K562 (cell line): ENCODE measurements around the gene COX20. TPM values are rescaled to one million over a fixed set of nuclear protein-coding genes. Genes with fewer than 3 reads are reported as not detected.

Experiments used
- BACH1 ChIP-seq: fragments of 200-800 bp; sonication (Bioruptor generic); IDR thresholded peaks from 2 replicates; pipeline ENCODE4 v1.6.1; 2016; ENCODE audit warnings: missing genetic modification characterization, missing compliant biosample characterization
- CHD1 ChIP-seq: fragments of 200-600 bp; sonication (generic); IDR thresholded peaks from one replicate; pipeline ENCODE4 v1.6.1; 2012; ENCODE audit warnings: mild to moderate bottlenecking, moderate library complexity, low read length, inconsistent platforms
- EGR1 ChIP-seq: fragments of 450-650 bp; conservative IDR thresholded peaks from 2 replicates; pipeline ENCODE4 v1.6.1; 2017; ENCODE audit warnings: mild to moderate bottlenecking
- EP400 ChIP-seq: fragments of 450-650 bp; IDR thresholded peaks from 2 replicates; pipeline ENCODE4 v1.6.1; 2017; ENCODE audit warnings: antibody characterized with exemption, mild to moderate bottlenecking, moderate library complexity
- ETV1 ChIP-seq: fragments of 450-650 bp; conservative IDR thresholded peaks from 2 replicates; pipeline ENCODE4 v1.6.1; 2016; ENCODE audit warnings: missing genetic modification characterization, control low read depth, low read depth, missing compliant biosample characterization
- GTF2E2 ChIP-seq: fragments of 200-800 bp; sonication (Bioruptor generic); IDR thresholded peaks from 2 replicates; pipeline ENCODE4 v1.6.1; 2016; ENCODE audit warnings: missing genetic modification characterization, missing compliant biosample characterization
- HLTF ChIP-seq: fragments of 450-650 bp; IDR thresholded peaks from 2 replicates; pipeline ENCODE4 v1.6.1; 2016
- MAZ ChIP-seq, 2 experiments: fragments of 450-650 bp in 1 of 2; sonication (generic) in 1 of 2; formaldehyde crosslinking; IDR thresholded peaks in 1 of 2; conservative IDR thresholded peaks in 1 of 2; 2 replicates each; pipeline versions ENCODE4 v1.4.0 to v1.5.0; 2020; ENCODE audit warnings: mild to moderate bottlenecking in 1 of 2, missing genetic modification reagents in 1 of 2
- NFYB ChIP-seq: IDR thresholded peaks from 2 replicates; pipeline ENCODE4 v1.6.1; 2011; ENCODE audit warnings: mild to moderate bottlenecking, moderate library complexity; ENCODE audit not compliant: insufficient read length; ENCODE audit errors: extremely low read depth
- RB1 ChIP-seq: fragments of 450-650 bp; IDR thresholded peaks from 2 replicates; pipeline ENCODE4 v1.6.1; 2017; ENCODE audit warnings: low read depth, mild to moderate bottlenecking
- SAP30 ChIP-seq: fragments of 200-600 bp; sonication (generic); IDR thresholded peaks from 2 replicates; pipeline ENCODE4 v1.6.1; 2012; ENCODE audit warnings: borderline replicate concordance, low read depth, mild to moderate bottlenecking, moderate library complexity, low read length, control low read depth, inconsistent platforms; ENCODE audit not compliant: insufficient read depth, poor library complexity, severe bottlenecking
- SNRNP70 ChIP-seq: fragments of 200-400 bp; formaldehyde crosslinking; optimal IDR thresholded peaks from 2 replicates; pipeline ENCODE3; 2017; ENCODE audit warnings: low read depth, low read length
- TAF1 ChIP-seq: IDR thresholded peaks from 2 replicates; pipeline ENCODE4 v1.6.1; 2011; ENCODE audit warnings: mild to moderate bottlenecking, low read length, moderate library complexity; ENCODE audit not compliant: insufficient read depth, control insufficient read depth, severe bottlenecking; ENCODE audit errors: extremely low read depth
- ZBTB40 ChIP-seq, 2 experiments: fragments of 450-650 bp in 1 of 2; sonication (generic) in 1 of 2; formaldehyde crosslinking in 1 of 2; IDR thresholded peaks; 2 replicates each; pipeline versions ENCODE4 v1.7.1 to v1.9.0; 2016 to 2022; ENCODE audit warnings: inconsistent platforms in 1 of 2, mild to moderate bottlenecking in 1 of 2, missing genetic modification reagents in 1 of 2
- ZNF740 ChIP-seq, 3 experiments: fragments of 200-800 bp in 1 of 3; sonication (Bioruptor generic) in 1 of 3; sonication (generic) in 1 of 3; formaldehyde crosslinking in 1 of 3; IDR thresholded peaks; 2 replicates each; pipeline versions ENCODE4 v1.6.1 to v1.8.0; 2016 to 2022; ENCODE audit warnings: mild to moderate bottlenecking in 2 of 3, missing compliant biosample characterization in 2 of 3, missing genetic modification characterization in 2 of 3, missing genetic modification reagents in 1 of 3
- polyA plus RNA-seq, 8 experiments: library from polyadenylated mRNA; depleted of rRNA in 4 of 8; stranded (reverse) in 5 of 8; unstranded in 3 of 8; fragments of >200 nt; fragmentation: Nextera tagmentation in 2 of 8; fragmentation: Illumina TruSeq in 1 of 8; extraction: Ambion mirVana in 2 of 8; extraction: Trizol in 1 of 8; gene quantifications; 2 replicates each; pipeline versions ENCODE4 v1.2.1 to v1.2.3, GENCODE V29; 2011 to 2014; ENCODE audit warnings: inconsistent platforms in 1 of 8, missing spikeins in 1 of 8
- total RNA-seq, 7 experiments: library from RNA; depleted of rRNA in 6 of 7; stranded (reverse); fragments of >200 nt in 6 of 7; fragmentation: Illumina TruSeq in 2 of 7; extraction: Trizol in 2 of 7; gene quantifications; 2 replicates each; pipeline versions ENCODE4 v1.2.1 to v1.2.3, GENCODE V29; 2011 to 2021; ENCODE audit warnings: low replicate concordance in 1 of 7

The COX20 gene
- total and polyA plus RNA-seq, 9 of the 15 experiments (the other 6 are each of a cell fraction or from before 2014, with no cell fraction given): 41.5 to 192 (median 84.3) TPM

- no peak for TF ChIP-seq CHD1
- TF ChIP-seq EP400: peak; percentile 57; the same call in 1 of the 2 replicates
- TF ChIP-seq GTF2E2 (tag): 0 out of 2 replicates have a peak, but pooled peaks have one; percentile 11
- peak; percentile 56; the same call in 1 of the 2 replicates for TF ChIP-seq ZBTB40 (IDR thresholded peaks at IDR 0.05)
- TF ChIP-seq ZBTB40 (CRISPR knock-in tag; IDR thresholded peaks at IDR 0.05): no peak
- 0 out of 2 replicates have a peak, but pooled peaks have one; percentile 16 for TF ChIP-seq RB1
- TF ChIP-seq ETV1 (tag): peak; percentile 40; the same call in 1 of the 2 replicates
- peak in 1 of 2 experiments; percentile 49; a peak in 3 of 4 replicates for TF ChIP-seq MAZ (CRISPR knock-in tag; conservative IDR thresholded peaks at IDR 0.05 in 1 of 2, IDR thresholded peaks at IDR 0.05 in 1 of 2)
- TF ChIP-seq EGR1: peak; percentile 98
- TF ChIP-seq BACH1: 0 out of 2 replicates have a peak, but pooled peaks have one; percentile 92
- TF ChIP-seq HLTF: peak; percentile 71
- no peak for TF ChIP-seq NFYB
- TF ChIP-seq TAF1: peak; percentile 48
- TF ChIP-seq ZNF740 (CRISPR knock-in tag; IDR thresholded peaks at IDR 0.05): peak; percentile 67; the same call in 1 of the 2 replicates
- peak; percentile 18 to 73; a peak in 1 of 4 replicates for TF ChIP-seq ZNF740 (tag; IDR thresholded peaks at IDR 0.05)
- peak; percentile 26 for TF ChIP-seq SAP30
- TF ChIP-seq SNRNP70: no peak
These were observed 1.5 kb upstream of the COX20 start (continued) for GRCh38 chr1:244833734-244834542.
